Measurements from ENCODE around the gene FOXO6.

The FOXO6 gene

DNA sequence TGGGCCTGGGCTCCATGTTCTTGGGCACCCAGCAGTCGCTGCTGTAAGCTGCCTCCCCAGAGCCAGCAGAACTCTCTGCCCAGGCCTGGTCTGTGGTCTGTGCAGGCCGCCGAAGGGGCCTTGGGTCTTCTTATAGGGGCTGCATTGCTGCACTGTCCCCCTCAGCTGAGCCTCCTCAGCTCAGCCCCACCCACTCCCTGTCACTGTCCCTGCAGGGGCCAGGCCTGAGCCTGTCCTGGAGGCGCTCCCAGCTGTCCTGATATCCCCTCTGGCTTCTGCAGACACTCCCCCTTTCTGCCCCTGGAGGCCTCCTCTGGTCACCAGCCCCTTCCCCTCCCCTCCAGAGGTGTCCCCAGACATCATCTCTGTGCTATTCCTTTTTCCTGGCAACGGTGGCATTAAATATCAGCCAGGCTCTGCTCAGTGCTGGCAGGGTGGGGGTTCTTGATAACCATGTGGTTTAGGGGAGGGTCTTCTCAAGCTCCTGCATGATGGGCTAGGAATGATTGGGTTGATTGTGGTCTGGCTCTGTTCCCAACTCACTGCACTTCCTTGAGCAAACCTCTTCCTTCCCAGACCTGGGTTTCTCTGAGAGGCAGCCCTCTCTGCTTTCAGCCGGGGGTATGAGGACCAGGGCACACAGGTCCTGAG is 3.7 kb upstream of the FOXO6 start:
- ChIA-PET POLR2A (no interaction called here), CTCF (interaction anchor here (0.8 kb wide), 1 partner anchor 26 kb away, joined by 3 read pairs; no protein-coding TSS in a partner anchor)
- TF ChIP-seq CTBP1 (IDR thresholded peaks at IDR 0.05; ENCODE audit: borderline replicate concordance) (no peak), FOXA1 (IDR thresholded peaks at IDR 0.05) (no peak), NFRKB (IDR thresholded peaks at IDR 0.05) (no peak), FOXM1 (IDR thresholded peaks at IDR 0.05; ENCODE audit: borderline replicate concordance) (no peak), SP1 (IDR thresholded peaks at IDR 0.05) (no peak), BHLHE40 (IDR thresholded peaks at IDR 0.05; ENCODE audit: borderline replicate concordance) (no peak), ZNF384 (IDR thresholded peaks at IDR 0.05) (no peak), FOXK2 (IDR thresholded peaks at IDR 0.05) (no peak), SUZ12 (IDR thresholded peaks at IDR 0.05) (no peak), ELF4 (IDR thresholded peaks at IDR 0.05) (no peak), ARNT (IDR thresholded peaks at IDR 0.05) (no peak), HDGF (IDR thresholded peaks at IDR 0.05; ENCODE audit: borderline replicate concordance) (no peak), LEF1 (IDR thresholded peaks at IDR 0.05; ENCODE audit: borderline replicate concordance) (no peak), TARDBP (IDR thresholded peaks at IDR 0.05) (no peak), L3MBTL2 (conservative IDR thresholded peaks at IDR 0.05) (no peak)
- TF ChIP-seq, protein P1, sequence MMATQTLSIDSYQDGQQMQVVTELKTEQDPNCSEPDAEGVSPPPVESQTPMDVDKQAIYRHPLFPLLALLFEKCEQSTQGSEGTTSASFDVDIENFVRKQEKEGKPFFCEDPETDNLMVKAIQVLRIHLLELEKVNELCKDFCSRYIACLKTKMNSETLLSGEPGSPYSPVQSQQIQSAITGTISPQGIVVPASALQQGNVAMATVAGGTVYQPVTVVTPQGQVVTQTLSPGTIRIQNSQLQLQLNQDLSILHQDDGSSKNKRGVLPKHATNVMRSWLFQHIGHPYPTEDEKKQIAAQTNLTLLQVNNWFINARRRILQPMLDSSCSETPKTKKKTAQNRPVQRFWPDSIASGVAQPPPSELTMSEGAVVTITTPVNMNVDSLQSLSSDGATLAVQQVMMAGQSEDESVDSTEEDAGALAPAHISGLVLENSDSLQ (IDR thresholded peaks at IDR 0.05), result no peak
- no peak for DNase-seq (ENCODE audit: extremely low spot score)

DNA sequence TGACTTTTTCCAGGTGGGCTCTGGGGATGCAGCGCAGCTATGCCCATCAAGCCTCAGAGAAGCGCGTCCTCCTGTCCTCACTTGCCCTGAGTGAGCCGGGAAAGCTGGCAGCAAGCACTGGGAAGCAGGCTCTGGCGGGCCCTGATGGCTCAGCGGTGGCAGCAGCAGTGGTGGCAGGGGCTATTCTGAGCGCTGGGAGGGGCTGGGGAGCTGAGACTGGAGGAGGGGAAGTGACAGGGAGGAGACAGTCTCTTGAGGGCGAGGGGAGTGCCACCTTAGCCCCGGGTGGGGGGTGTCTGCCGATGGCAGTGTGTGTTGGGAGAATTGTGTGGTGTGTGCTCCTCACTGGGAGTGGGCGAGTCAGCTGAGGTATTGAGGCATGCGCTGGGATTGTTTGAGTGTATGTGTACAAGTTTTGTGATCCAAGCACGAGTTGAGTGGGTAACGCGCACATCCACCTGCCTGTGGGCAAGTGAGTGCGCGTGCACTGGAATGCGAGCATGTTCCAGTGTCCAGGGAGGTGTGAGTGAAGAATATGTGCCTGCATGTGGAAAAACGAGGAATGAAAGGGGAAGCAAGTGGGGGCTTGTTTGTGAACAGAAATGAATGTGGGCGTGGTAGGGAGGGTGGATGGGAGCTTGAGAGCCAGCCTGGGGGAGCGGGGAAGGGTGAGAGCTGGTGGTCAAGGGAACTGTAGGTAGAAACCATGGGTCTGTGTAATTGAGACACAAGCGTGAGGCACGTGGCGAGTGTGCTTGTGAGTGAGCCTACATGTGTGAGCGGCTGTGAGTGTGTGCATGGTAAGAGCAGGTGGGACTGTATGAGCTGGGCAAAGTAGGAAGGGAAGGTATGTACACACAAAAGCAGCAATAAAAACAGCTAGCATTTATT is 2.9 kb upstream of the FOXO6 start:
- ChIA-PET POLR2A (no interaction called here), CTCF (no interaction called here)
- DNase-seq (ENCODE audit: extremely low spot score), result no peak
- TF ChIP-seq TARDBP (IDR thresholded peaks at IDR 0.05), result no peak
- no peak for TF ChIP-seq FOXA1 (IDR thresholded peaks at IDR 0.05)
- TF ChIP-seq FOXM1 (IDR thresholded peaks at IDR 0.05; ENCODE audit: borderline replicate concordance), result no peak
- no peak for TF ChIP-seq ZNF384 (IDR thresholded peaks at IDR 0.05)
- no peak for TF ChIP-seq L3MBTL2 (conservative IDR thresholded peaks at IDR 0.05)
- no peak for TF ChIP-seq CTBP1 (IDR thresholded peaks at IDR 0.05; ENCODE audit: borderline replicate concordance)
- TF ChIP-seq, protein P1 (IDR thresholded peaks at IDR 0.05), result no peak
- no peak for TF ChIP-seq SP1 (IDR thresholded peaks at IDR 0.05)
- TF ChIP-seq SUZ12 (IDR thresholded peaks at IDR 0.05), result no peak
- no peak for TF ChIP-seq HDGF (IDR thresholded peaks at IDR 0.05; ENCODE audit: borderline replicate concordance)
- TF ChIP-seq LEF1 (IDR thresholded peaks at IDR 0.05; ENCODE audit: borderline replicate concordance), result no peak

GRCh38 chr1:41359211-41360073 is 1.8 kb upstream of the FOXO6 start:
- DNase-seq (ENCODE audit: extremely low spot score), result no peak
- TF ChIP-seq FOXK2 (IDR thresholded peaks at IDR 0.05), result no peak
- no peak for TF ChIP-seq L3MBTL2 (conservative IDR thresholded peaks at IDR 0.05)
- TF ChIP-seq BHLHE40 (IDR thresholded peaks at IDR 0.05; ENCODE audit: borderline replicate concordance), result no peak
- TF ChIP-seq FOXA1 (IDR thresholded peaks at IDR 0.05), result no peak
- TF ChIP-seq LEF1 (IDR thresholded peaks at IDR 0.05; ENCODE audit: borderline replicate concordance), result no peak
- POLR2A ChIA-PET, result interaction anchor here (1.5 kb wide), 1 partner anchor 8 kb away, joined by 3 read pairs; no protein-coding TSS in a partner anchor
- CTCF ChIA-PET, result interaction anchor here (0.8 to 1.5 kb wide), 3 partner anchors 29 to 55 kb away, joined by 3 to 4 read pairs (median 3); no protein-coding TSS in a partner anchor

- ChIA-PET POLR2A (interaction anchor here (1.0 to 1.5 kb wide), 3 partner anchors 9 to 57 kb away, joined by 3 read pairs; no protein-coding TSS in a partner anchor), CTCF (interaction anchor here (0.6 to 1.5 kb wide), 7 partner anchors 10 to 201 kb away, joined by 3 to 7 read pairs (median 3); no protein-coding TSS in a partner anchor)
- TF ChIP-seq ARNT (IDR thresholded peaks at IDR 0.05) (no peak), HDGF (IDR thresholded peaks at IDR 0.05; ENCODE audit: borderline replicate concordance) (no peak), NFRKB (IDR thresholded peaks at IDR 0.05) (no peak), ZNF384 (IDR thresholded peaks at IDR 0.05) (no peak), FOXK2 (IDR thresholded peaks at IDR 0.05) (no peak), FOXM1 (IDR thresholded peaks at IDR 0.05; ENCODE audit: borderline replicate concordance) (no peak)
- no peak for DNase-seq (ENCODE audit: extremely low spot score)
These were observed 1.0 kb upstream of the FOXO6 start for GRCh38 chr1:41360074-41360785.

DNA sequence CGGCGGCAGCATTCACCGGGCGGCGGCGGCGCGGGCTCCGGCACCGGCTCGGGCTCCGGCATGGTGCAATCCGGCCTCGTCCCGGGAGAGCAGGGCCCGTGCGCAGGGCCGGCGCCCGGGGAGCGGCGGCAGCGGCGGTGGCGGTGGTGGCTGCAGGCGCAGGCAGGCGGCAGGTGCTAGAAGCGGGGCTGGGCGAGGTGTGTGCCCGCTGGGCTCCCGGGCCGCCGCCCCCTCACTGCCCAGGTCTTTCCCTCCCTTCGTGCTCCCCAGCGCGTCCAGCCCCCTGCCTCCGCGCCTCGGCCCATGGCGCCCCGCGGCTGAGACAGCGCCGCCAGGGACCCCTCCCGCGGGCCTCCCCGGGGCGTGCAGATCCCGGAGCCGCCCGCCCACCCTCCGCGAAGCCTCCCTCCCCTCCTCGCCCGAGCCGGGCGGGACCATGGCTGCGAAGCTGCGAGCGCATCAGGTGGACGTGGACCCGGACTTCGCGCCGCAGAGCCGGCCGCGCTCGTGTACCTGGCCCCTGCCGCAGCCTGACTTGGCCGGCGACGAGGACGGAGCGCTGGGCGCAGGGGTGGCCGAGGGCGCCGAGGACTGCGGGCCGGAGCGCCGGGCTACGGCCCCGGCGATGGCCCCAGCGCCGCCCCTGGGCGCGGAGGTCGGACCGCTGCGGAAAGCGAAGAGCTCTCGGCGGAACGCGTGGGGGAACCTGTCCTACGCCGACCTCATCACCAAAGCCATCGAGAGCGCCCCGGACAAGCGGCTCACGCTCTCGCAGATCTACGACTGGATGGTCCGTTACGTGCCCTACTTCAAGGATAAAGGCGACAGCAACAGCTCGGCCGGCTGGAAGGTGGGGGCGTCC is 492 bp downstream of the FOXO6 start:
- TF ChIP-seq L3MBTL2 (conservative IDR thresholded peaks at IDR 0.05), result 0 out of 2 replicates have a peak, but pooled peaks have one; percentile 16
- TF ChIP-seq NFRKB (IDR thresholded peaks at IDR 0.05), result no peak
- ChIA-PET POLR2A (interaction anchor here (0.8 to 1.5 kb wide), 4 partner anchors 30 to 53 kb away, joined by 3 to 4 read pairs (median 3); no protein-coding TSS in a partner anchor), CTCF (interaction anchor here (0.6 to 1.6 kb wide), 5 partner anchors 9 to 97 kb away, joined by 3 to 6 read pairs (median 3); no protein-coding TSS in a partner anchor)
- peak; percentile 43 for DNase-seq (ENCODE audit: extremely low spot score)

Data from HEK293T (cell line).